K562 (cell line): ENCODE results near the gene ZMIZ1. TPM values are rescaled to one million over a fixed set of nuclear protein-coding genes. Genes with fewer than 3 reads are reported as not detected.

Experiments used
- ATAC-seq: fragments of 200-7000 bp; cut with Tn5 transposase; 3 replicates; pipeline ENCODE4 v1.9.1; 2020; ENCODE audit warnings: moderate library complexity
- BruUV-seq: library from RNA; stranded (reverse); fragments of 400-500 nt; replicated peaks from 2 replicates; lab custom pipeline; 2021; lab: Mats Ljungman, UMichigan
- CTCF ChIA-PET: fragments of 300-600 bp; formaldehyde crosslinking; extraction: SDS; loops from one replicate; lab custom pipeline; 2021; ENCODE audit warnings: low intra/inter-chr PET ratio; lab: Yijun Ruan, JAX
- POLR2A ChIA-PET: fragments of 300-600, 350-650 bp; sonication (Branson Sonifier 250); formaldehyde crosslinking; extraction: SDS; loops from one replicate; lab custom pipeline; 2021; ENCODE audit warnings: antibody characterized with exemption, inconsistent platforms; lab: Yijun Ruan, JAX
- DNase-seq, 4 experiments: peaks; one replicate each; pipeline versions ENCODE4 v3.0.0 to v3.0.0-alpha.2; 2011 to 2018; ENCODE audit warnings: low spot score in 3 of 4, mixed read lengths in 3 of 4; ENCODE audit errors: extremely low read depth in 1 of 4
- FAIRE-seq: peaks from 2 replicates; lab custom pipeline; 2011; peaks lifted over from hg19 to GRCh38; lab: Jason Lieb, UNC
- H2AFZ ChIP-seq: 2 replicates; pipeline ENCODE4 v1.6.0; 2011; ENCODE audit warnings: low read depth, low read length, control low read depth, inconsistent platforms
- H3K27ac ChIP-seq: fragments of 200-600 bp; 3 replicates; pipeline ENCODE4 v1.8.0; 2011; ENCODE audit warnings: low read depth, mild to moderate bottlenecking, control low read depth, inconsistent platforms, low read length, moderate library complexity, mixed read lengths; ENCODE audit errors: extremely low read depth
- H3K27me3 ChIP-seq, 2 experiments: fragments of 300-600 bp in 1 of 2; 2 replicates in 1 of 2; 3 replicates in 1 of 2; pipeline versions ENCODE4 v1.6.0 to v1.8.0; 2011; ENCODE audit warnings: inconsistent platforms in 2 of 2, low read length in 2 of 2, mild to moderate bottlenecking in 1 of 2, mixed read lengths in 1 of 2, moderate library complexity in 1 of 2; ENCODE audit not compliant: control insufficient read depth in 2 of 2, insufficient read depth in 2 of 2
- H3K36me3 ChIP-seq: fragments of 300-600 bp; 3 replicates; pipeline ENCODE4 v1.8.0; 2011; ENCODE audit warnings: mild to moderate bottlenecking, low read length, inconsistent platforms; ENCODE audit not compliant: control insufficient read depth, insufficient read depth
- H3K4me1 ChIP-seq, 2 experiments: fragments of 200-600 bp in 1 of 2; replicated peaks in 1 of 2; 2 replicates in 1 of 2; 3 replicates in 1 of 2; pipeline versions ENCODE4 v1.5.1 to v1.8.0; 2011; ENCODE audit warnings: inconsistent platforms in 2 of 2, low read length in 2 of 2, mild to moderate bottlenecking in 1 of 2, mixed read lengths in 1 of 2, moderate library complexity in 1 of 2; ENCODE audit not compliant: control insufficient read depth in 2 of 2, insufficient read depth in 2 of 2
- H3K4me2 ChIP-seq: 2 replicates; pipeline ENCODE4 v1.6.1; 2011; ENCODE audit warnings: low read length, control low read depth, inconsistent platforms, mixed read lengths; ENCODE audit not compliant: insufficient read depth
- H3K4me3 ChIP-seq: fragments of 200-600 bp; sonication (generic), shearing (Covaris generic); 2 replicates; pipeline ENCODE4 v1.5.1; 2016; ENCODE audit warnings: control low read depth, inconsistent platforms
- H3K79me2 ChIP-seq: fragments of 200-600 bp; 3 replicates; pipeline ENCODE4 v1.8.0; 2011; ENCODE audit warnings: low read length, inconsistent platforms; ENCODE audit not compliant: control insufficient read depth, insufficient read depth
- H3K9ac ChIP-seq, 2 experiments: 2 replicates each; pipeline versions ENCODE4 v1.6.0 to v1.6.1; 2011; ENCODE audit warnings: low read depth in 2 of 2, low read length in 2 of 2, control low read depth in 1 of 2, inconsistent platforms in 1 of 2, mild to moderate bottlenecking in 1 of 2, mixed read lengths in 1 of 2; ENCODE audit not compliant: insufficient read depth in 1 of 2
- H3K9me1 ChIP-seq: one replicate; pipeline ENCODE4 v1.6.0; 2011; ENCODE audit warnings: inconsistent platforms, mild to moderate bottlenecking, low read length, moderate library complexity; ENCODE audit not compliant: control insufficient read depth, insufficient read depth
- H3K9me3 ChIP-seq: replicated peaks from 2 replicates; pipeline ENCODE4 v1.5.1; 2011; ENCODE audit warnings: low read depth, low read length, inconsistent platforms; ENCODE audit not compliant: control insufficient read depth, insufficient read depth
- H4K20me1 ChIP-seq: replicated peaks from 2 replicates; pipeline ENCODE4 v1.6.1; 2011; ENCODE audit warnings: low read length, inconsistent platforms, mixed read lengths; ENCODE audit not compliant: control insufficient read depth, insufficient read depth
- FOXP1 ChIP-seq: sonication (generic); formaldehyde crosslinking; IDR thresholded peaks from 2 replicates; pipeline ENCODE4 v1.8.0; 2022; ENCODE audit warnings: mild to moderate bottlenecking, missing genetic modification reagents
- RAD51 ChIP-seq: fragments of 450-650 bp; IDR thresholded peaks from 2 replicates; pipeline ENCODE4 v1.7.1; 2016; ENCODE audit warnings: low read depth, mild to moderate bottlenecking, borderline replicate concordance
- RBM22 ChIP-seq: fragments of 200-400 bp; formaldehyde crosslinking; IDR thresholded peaks from 2 replicates; pipeline ENCODE4 v1.6.1; 2018; ENCODE audit warnings: low read length, low read depth; ENCODE audit not compliant: poor library complexity, severe bottlenecking
- SMARCA5 ChIP-seq: fragments of 450-650 bp; IDR thresholded peaks from 2 replicates; pipeline ENCODE4 v1.6.1; 2016
- ZNF699 ChIP-seq: fragments of 250-450 bp; sonication (Bioruptor Pico); IDR thresholded peaks from 2 replicates; pipeline ENCODE4 v1.8.0; 2021; ENCODE audit warnings: mild to moderate bottlenecking, moderate library complexity; ENCODE audit not compliant: insufficient replicate concordance
- WGBS: fragments of 100-300 bp; shearing (Covaris generic); methylation state at CpG from one replicate; pipeline ENCODE4 v1.1.6; 2016; ENCODE audit warnings: low coverage, mixed read lengths; ENCODE audit not compliant: insufficient coverage; ENCODE audit errors: missing lambda C conversion rate; 5-methylcytosine and 5-hydroxymethylcytosine counted together
- in situ Hi-C: fragments of 300-500 bp; cut with MboI; formaldehyde crosslinking; loops from 4 replicates; pipeline ENCODE4 v1.15.0; 2018; ENCODE audit warnings: inconsistent platforms, mixed read lengths
- intact Hi-C: fragments of 100-400 bp; cut with micrococcal nuclease; formaldehyde crosslinking; loops from 2 replicates; pipeline ENCODE4 v1.14.2; 2022
- polyA plus RNA-seq, 8 experiments: library from polyadenylated mRNA; depleted of rRNA in 4 of 8; stranded (reverse) in 5 of 8; unstranded in 3 of 8; fragments of >200 nt; fragmentation: Nextera tagmentation in 2 of 8; fragmentation: Illumina TruSeq in 1 of 8; extraction: Ambion mirVana in 2 of 8; extraction: Trizol in 1 of 8; gene quantifications; 2 replicates each; pipeline versions ENCODE4 v1.2.1 to v1.2.3, GENCODE V29; 2011 to 2014; ENCODE audit warnings: inconsistent platforms in 1 of 8, missing spikeins in 1 of 8
- total RNA-seq, 7 experiments: library from RNA; depleted of rRNA in 6 of 7; stranded (reverse); fragments of >200 nt in 6 of 7; fragmentation: Illumina TruSeq in 2 of 7; extraction: Trizol in 2 of 7; gene quantifications; 2 replicates each; pipeline versions ENCODE4 v1.2.1 to v1.2.3, GENCODE V29; 2011 to 2021; ENCODE audit warnings: low replicate concordance in 1 of 7

Gene ZMIZ1
- total and polyA plus RNA-seq, 9 of the 15 experiments (the other 6 are each of a cell fraction or from before 2014, with no cell fraction given), result 1.0 to 37.3 (median 4.3) TPM

DNA sequence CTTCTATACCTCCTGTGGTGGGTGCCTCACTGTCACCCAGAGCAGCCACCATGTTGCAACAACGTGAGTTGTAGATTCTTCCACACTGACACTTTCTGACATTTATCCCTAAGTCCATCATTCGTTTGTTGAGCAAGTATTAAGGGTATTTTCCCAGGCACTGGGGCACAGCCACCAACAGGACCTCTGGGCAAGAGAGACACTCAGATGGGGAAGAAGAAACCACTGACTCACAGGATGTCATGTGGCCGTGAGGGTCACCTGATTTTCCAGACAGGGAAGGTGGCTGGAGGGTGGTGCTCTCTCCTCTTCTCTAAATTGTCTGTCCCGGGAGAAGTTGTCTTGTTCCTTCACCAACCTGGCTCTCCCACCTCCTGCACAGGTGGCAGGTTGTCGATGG, 226.8 kb downstream of the ZMIZ1 start (continued):
- TF ChIP-seq ZNF699 (no peak), FOXP1 (CRISPR knock-in tag) (no peak), RAD51 (peak; percentile 60; the same call in 1 of the 2 replicates)
- TF ChIP-seq, all 486 proteins: peak for 5

DNA sequence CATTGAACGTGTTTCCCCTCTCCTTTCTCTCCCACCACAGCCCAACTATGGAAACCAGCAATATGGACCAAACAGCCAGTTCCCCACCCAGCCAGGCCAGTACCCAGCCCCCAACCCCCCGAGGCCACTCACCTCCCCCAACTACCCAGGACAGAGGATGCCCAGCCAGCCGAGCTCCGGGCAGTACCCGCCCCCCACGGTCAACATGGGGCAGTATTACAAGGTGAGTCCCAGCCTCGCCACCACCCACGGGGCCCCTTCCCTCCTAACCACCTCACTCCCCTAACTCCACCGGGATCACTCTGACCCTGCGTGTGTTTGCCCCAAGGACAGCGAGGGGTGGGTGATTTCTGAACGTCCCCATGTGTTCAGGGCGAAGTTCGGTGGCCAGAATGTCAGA, 227.7 kb downstream of the ZMIZ1 start:
- DNase-seq (no peak), ATAC-seq (no peak), FAIRE-seq (no peak)
- no peaks in the 10 kb centered on the region for H3K9me1 ChIP-seq
- in situ Hi-C loops (no loop called here), intact Hi-C loops (no loop called here)
- no peaks in the 10 kb centered on the region for H3K27me3 ChIP-seq
- BruUV-seq, result no TSS peak
- no peak overlapping the region for H2AFZ ChIP-seq
- WGBS, result 90% methylated on average over 12 of the region's 14 CpGs
- no peaks in the 10 kb centered on the region for H3K9me3 ChIP-seq
- H3K79me2 ChIP-seq, result no peaks in the 10 kb centered on the region
- POLR2A ChIA-PET, result no interaction called here
- TF ChIP-seq RBM22, result peak; percentile 71
- no peak for TF ChIP-seq SMARCA5
- peaks cover 8% of the 10 kb centered on the region; the same call in 1 of the 2 replicates for H4K20me1 ChIP-seq
- H3K36me3 ChIP-seq, result peaks cover 82% of the 10 kb centered on the region; the same call in 2 of the 3 replicates
- peaks cover 0 to 26% of the 10 kb centered on the region in 2 experiments; a peak in 1 of 5 replicates for H3K4me1 ChIP-seq
- H3K9ac ChIP-seq, result 0 out of 4 replicates have a peak overlapping the region, but pooled peaks of 1 of the 2 experiments have one; percentile 13
- H3K4me3 ChIP-seq, result no peak overlapping the region
- CTCF ChIA-PET, result no interaction called here
- no peak overlapping the region for H3K4me2 ChIP-seq
- H3K27ac ChIP-seq, result no peak overlapping the region
